H1 (cell line): ENCODE measurements around the gene TBC1D7. TPM values are rescaled to one million over a fixed set of nuclear protein-coding genes. Genes with fewer than 3 reads are reported as not detected.

ENCODE experiments used
- CBX5 ChIP-seq: fragments of 300-800, 300-1000 bp; sonication (generic); IDR thresholded peaks from 2 replicates; pipeline ENCODE4 v1.7.1; 2016; ENCODE audit warnings: antibody characterized with exemption, low read length, low read depth
- CHD7 ChIP-seq: fragments of 300-600 bp; sonication (generic); IDR thresholded peaks from 2 replicates; pipeline ENCODE4 v1.7.1; 2012; ENCODE audit warnings: low read length, moderate library complexity, mild to moderate bottlenecking, inconsistent platforms; ENCODE audit not compliant: insufficient replicate concordance
- polyA plus RNA-seq, 7 experiments: library from polyadenylated mRNA; depleted of rRNA in 3 of 7; stranded (reverse) in 5 of 7; unstranded in 2 of 7; fragments of >200 nt in 5 of 7; fragments of 200-250 nt in 2 of 7; gene quantifications; 1 replicate in 5 of 7; 2 replicates in 1 of 7; 4 replicates in 1 of 7; pipeline versions ENCODE4 v1.2.1 to v1.2.3, GENCODE V29; 2011 to 2013; ENCODE audit warnings: missing spikeins in 2 of 7, mixed read lengths in 2 of 7
- total RNA-seq: library from RNA; stranded (reverse); fragmentation: NEBNext Ultra II Directional; extraction: Animal tissue kit (Norgen Biotek cat#: 25700); gene quantifications from 2 replicates; pipeline ENCODE4 v1.2.1, GENCODE V29; 2021
- TF ChIP-seq, protein P1 (sequence below): IDR thresholded peaks from 2 replicates; pipeline ENCODE4 v1.6.1; 2011; ENCODE audit warnings: low read depth, mild to moderate bottlenecking, low read length; ENCODE audit not compliant: insufficient read depth

The TBC1D7 gene
- total and polyA plus RNA-seq, 2 of the 8 experiments (the other 6 are each of a cell fraction or from before 2014, with no cell fraction given), result 46.1 to 55.2 TPM

DNA sequence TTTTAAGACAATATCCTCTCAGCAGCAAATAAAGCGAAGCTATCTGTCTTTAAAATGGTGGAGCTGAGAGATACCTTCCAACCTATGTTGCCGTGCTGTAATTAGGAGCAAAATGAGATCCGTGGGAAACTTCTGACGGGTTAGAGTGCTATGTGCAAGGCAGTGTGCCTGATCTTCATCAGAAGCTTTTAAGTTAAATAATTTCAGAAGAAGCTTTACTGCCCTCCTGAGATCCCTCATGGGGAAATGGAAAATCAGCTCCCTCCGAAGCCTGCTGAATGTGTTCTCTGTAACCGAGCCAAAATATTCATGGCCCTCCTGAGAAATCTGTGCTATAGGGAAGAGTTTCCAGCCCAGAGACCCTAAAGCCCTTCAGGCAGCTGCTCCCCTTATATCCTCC is 43.7 kb upstream of the TBC1D7 start (continued):
- TF ChIP-seq CHD7, result no peak
- TF ChIP-seq, protein P1, sequence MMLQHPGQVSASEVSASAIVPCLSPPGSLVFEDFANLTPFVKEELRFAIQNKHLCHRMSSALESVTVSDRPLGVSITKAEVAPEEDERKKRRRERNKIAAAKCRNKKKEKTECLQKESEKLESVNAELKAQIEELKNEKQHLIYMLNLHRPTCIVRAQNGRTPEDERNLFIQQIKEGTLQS, result no peak
- TF ChIP-seq CBX5, result no peak
